Adipocyte (in vitro differentiated cells): Measurements from ENCODE around the gene LIF.
"Not testable (repeated sequence)": the region's sequence is repeated elsewhere in the genome, so short reads cannot be mapped to it uniquely, and the experiment has no call there.

Experiments
- DNase-seq: peaks from one replicate; pipeline ENCODE4 v3.0.0-alpha.2; 2015; ENCODE audit warnings: low read depth
- H3K27me3 ChIP-seq: replicated peaks from 2 replicates; pipeline ENCODE4 v1.7.0; 2013; ENCODE audit warnings: mild to moderate bottlenecking, low read length, moderate library complexity; ENCODE audit not compliant: control insufficient read depth, insufficient read depth
- H3K36me3 ChIP-seq: 2 replicates; pipeline ENCODE4 v1.7.0; 2013; ENCODE audit warnings: low read length, mild to moderate bottlenecking, moderate library complexity; ENCODE audit not compliant: control insufficient read depth, insufficient read depth, severe bottlenecking
- H3K4me1 ChIP-seq: 2 replicates; pipeline ENCODE4 v1.7.0; 2013; ENCODE audit warnings: mild to moderate bottlenecking, low read length, moderate library complexity; ENCODE audit not compliant: control insufficient read depth, insufficient read depth
- H3K4me3 ChIP-seq: 2 replicates; pipeline ENCODE4 v1.7.0; 2013; ENCODE audit warnings: mild to moderate bottlenecking, low read length, moderate library complexity
- H3K9ac ChIP-seq: 2 replicates; pipeline ENCODE4 v1.7.0; 2013; ENCODE audit warnings: mild to moderate bottlenecking, low read length, moderate library complexity
- H3K9me3 ChIP-seq: 2 replicates; pipeline ENCODE4 v1.7.0; 2013; ENCODE audit warnings: mild to moderate bottlenecking, low read length, moderate library complexity; ENCODE audit not compliant: control insufficient read depth

The LIF gene

GRCh38 chr22:30238661-30239487 is 7.7 kb downstream of the LIF start:
- no peak overlapping the region for H3K4me3 ChIP-seq
- H3K36me3 ChIP-seq, result no peaks in the 10 kb centered on the region
- no peaks in the 10 kb centered on the region for H3K27me3 ChIP-seq
- no peaks in the 10 kb centered on the region for H3K4me1 ChIP-seq
- DNase-seq, result peak; percentile 34
- H3K9me3 ChIP-seq, result peaks cover 2% of the 10 kb centered on the region
- no peak overlapping the region for H3K9ac ChIP-seq

DNA sequence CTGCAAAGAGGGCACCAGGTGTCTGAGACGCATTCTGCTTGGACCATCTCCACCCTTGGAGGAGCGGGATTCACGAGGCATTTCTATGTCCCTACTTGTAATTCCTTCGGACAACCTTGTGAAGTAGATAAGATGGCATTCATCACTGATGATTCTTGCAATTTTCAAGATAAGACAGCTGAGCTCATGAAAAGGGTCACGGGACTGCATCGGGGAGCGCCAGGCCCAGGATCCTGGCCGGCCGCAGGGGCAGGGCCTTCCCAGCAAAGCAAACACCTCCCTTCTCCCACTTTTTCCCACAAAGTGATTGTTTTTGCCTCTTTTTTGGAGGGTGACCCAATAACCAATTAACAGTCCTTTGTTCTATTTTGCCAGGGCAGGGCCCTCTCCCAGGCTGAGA is 8.4 kb downstream of the LIF start:
- H3K9ac ChIP-seq, result no peak overlapping the region
- H3K4me3 ChIP-seq, result no peak overlapping the region
- no peaks in the 10 kb centered on the region for H3K36me3 ChIP-seq
- peaks cover 2% of the 10 kb centered on the region for H3K9me3 ChIP-seq
- no peaks in the 10 kb centered on the region for H3K27me3 ChIP-seq
- DNase-seq, result no peak
- no peaks in the 10 kb centered on the region for H3K4me1 ChIP-seq

DNA sequence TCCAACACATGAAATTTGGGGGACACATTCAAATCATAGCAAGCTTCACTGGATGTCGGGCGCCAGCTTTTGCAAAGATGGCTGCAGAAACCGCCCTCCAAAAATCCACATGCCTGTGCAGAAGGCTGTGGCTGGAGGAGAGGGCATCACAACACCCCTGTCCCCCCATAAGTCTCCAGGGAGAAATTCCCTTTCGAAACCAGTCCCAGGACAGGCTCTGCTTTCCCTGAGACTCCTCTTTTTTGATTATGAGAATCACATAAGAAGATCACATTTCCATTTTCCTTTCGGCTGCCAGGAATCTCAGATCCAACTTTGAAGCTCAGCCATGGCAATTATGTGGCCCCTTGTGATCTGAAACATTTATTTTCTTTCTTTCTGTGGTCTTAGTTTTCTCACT is 9.7 kb downstream of the LIF start:
- H3K36me3 ChIP-seq, result no peaks in the 10 kb centered on the region
- DNase-seq, result no peak

DNA sequence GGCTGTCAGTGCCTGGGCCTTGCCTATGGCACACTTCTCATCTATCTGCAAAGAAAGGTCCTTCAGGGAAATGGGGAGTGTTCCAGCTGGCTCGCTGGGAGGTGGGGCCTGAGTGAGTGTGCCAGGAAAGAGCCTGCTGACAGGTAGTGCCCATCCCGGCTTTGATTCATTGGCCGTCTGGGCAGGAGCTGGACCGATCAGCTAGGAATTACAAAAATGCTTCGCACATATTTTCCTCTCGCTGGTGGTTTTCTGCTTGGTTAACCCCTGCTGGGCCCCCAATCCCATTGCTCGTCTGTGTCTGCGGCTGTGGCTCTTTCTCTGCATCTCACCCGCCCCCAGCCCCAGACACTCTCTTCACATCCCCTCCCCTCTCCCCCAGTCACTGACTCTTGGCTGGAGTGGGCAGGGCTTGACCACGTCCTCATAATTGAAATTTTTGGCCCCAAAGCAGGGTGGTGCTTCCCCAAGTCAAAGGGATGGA is 10.8 kb downstream of the LIF start:
- Histone ChIP-seq H3K9ac (no peak overlapping the region), H3K36me3 (no peaks in the 10 kb centered on the region), H3K4me1 (no peaks in the 10 kb centered on the region), H3K27me3 (no peaks in the 10 kb centered on the region), H3K9me3 (peaks cover 2% of the 10 kb centered on the region), H3K4me3 (no peak overlapping the region)
- DNase-seq, result peak; percentile 77

More for the DNA sequence above, 9.7 kb downstream of the LIF start:
- Histone ChIP-seq H3K9ac (no peak overlapping the region), H3K27me3 (no peaks in the 10 kb centered on the region), H3K4me3 (no peak overlapping the region), H3K9me3 (peaks cover 2% of the 10 kb centered on the region), H3K4me1 (no peaks in the 10 kb centered on the region)

GRCh38 chr22:30234786-30235470 is 11.6 kb downstream of the LIF start:
- Histone ChIP-seq H3K4me3 (no peak overlapping the region), H3K27me3 (no peaks in the 10 kb centered on the region), H3K9ac (no peak overlapping the region), H3K9me3 (peaks cover 2% of the 10 kb centered on the region), H3K36me3 (no peaks in the 10 kb centered on the region), H3K4me1 (no peaks in the 10 kb centered on the region)
- peak; percentile 70 for DNase-seq

DNA sequence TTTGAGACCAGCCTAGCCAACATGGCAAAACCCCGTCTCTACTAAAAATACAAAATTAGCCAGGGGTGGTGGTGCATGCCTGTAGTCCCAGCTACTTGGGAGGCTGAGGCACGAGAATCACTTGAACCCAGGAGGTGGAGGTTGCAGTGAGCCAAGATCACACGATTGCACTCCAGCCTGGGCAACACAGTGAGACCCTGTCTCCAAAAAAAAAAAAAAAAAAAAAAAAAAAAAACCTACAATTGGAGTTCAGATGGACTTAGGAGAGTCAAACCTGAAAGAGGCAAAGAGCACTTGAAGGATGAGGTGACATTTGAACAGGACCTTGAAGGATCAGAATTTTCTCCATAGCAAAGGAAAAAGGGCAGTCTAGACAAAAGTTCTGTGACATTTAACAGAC is 12.2 kb downstream of the LIF start:
- DNase-seq, H3K4me3 ChIP-seq, H3K27me3 ChIP-seq, H3K36me3 ChIP-seq, H3K9ac ChIP-seq, H3K9me3 ChIP-seq, H3K4me1 ChIP-seq: not testable (repeated sequence)

DNA sequence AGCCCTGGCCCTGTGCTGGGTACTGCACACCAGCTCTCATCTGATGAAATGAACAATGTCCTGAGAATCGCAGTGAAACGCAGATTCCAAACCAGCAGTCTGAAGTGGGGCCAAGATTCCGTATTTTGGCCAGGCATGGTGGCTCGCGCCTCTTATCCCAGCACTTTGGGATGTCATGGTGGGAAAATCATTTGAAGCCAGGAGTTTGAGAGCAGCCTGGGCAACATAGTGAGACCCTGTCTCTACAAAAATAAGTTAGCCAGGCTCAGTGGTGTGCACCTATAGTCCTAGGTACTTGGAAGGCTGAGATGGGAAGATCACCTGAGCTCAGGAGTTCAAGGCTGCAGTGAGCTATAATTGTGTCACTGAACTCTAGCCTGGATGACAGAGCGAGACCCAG is 13.0 kb downstream of the LIF start:
- no peak for DNase-seq
- no peaks in the 10 kb centered on the region for H3K36me3 ChIP-seq
- no peaks in the 10 kb centered on the region for H3K27me3 ChIP-seq
- peaks cover 2% of the 10 kb centered on the region for H3K9me3 ChIP-seq
- H3K4me3 ChIP-seq, result no peak overlapping the region
- no peak overlapping the region for H3K9ac ChIP-seq
- no peaks in the 10 kb centered on the region for H3K4me1 ChIP-seq

GRCh38 chr22:30232716-30233218 is 13.8 kb downstream of the LIF start:
- H3K27me3 ChIP-seq, result no peaks in the 10 kb centered on the region
- no peaks in the 10 kb centered on the region for H3K4me1 ChIP-seq
- no peaks in the 10 kb centered on the region for H3K36me3 ChIP-seq
- H3K9me3 ChIP-seq, result peaks cover 2% of the 10 kb centered on the region
- no peak overlapping the region for H3K4me3 ChIP-seq
- H3K9ac ChIP-seq, result no peak overlapping the region
- DNase-seq, result no peak

DNA sequence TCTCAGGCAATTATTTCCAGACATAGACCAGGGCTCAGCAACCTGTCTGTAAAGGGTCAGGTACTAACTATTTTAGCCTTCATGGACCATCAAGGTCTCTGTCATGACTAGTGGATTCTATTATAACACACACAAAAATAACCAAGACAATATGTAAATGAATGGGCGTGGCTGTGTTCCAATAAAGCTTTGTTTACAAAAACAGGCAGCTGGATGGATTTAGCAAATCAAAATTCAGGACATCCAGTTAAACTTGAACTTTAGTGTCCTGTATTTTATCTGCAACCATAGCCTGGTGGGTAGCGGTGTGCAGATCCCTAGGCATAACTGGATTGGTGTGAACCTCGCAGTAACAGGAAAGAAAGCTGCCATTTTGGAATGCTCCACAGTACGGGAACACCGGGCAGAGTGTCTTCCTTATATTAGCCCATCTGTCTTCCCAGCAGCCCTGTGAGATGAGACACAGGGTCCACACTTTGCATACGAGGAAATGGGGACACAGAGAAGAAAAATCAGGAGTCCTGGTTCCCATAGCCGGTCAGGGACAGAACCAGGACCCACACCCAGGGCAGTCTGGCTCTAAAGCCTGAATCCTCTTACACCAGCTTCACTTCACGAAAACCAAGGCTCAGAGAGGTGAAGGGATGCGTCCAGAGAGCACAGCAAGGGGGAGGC is 15.6 kb downstream of the LIF start:
- H3K9ac ChIP-seq, result no peak overlapping the region
- H3K27me3 ChIP-seq, result no peaks in the 10 kb centered on the region
- H3K4me1 ChIP-seq, result no peaks in the 10 kb centered on the region
- H3K36me3 ChIP-seq, result no peaks in the 10 kb centered on the region
- DNase-seq, result no peak
- no peak overlapping the region for H3K4me3 ChIP-seq
- H3K9me3 ChIP-seq, result no peaks in the 10 kb centered on the region

DNA sequence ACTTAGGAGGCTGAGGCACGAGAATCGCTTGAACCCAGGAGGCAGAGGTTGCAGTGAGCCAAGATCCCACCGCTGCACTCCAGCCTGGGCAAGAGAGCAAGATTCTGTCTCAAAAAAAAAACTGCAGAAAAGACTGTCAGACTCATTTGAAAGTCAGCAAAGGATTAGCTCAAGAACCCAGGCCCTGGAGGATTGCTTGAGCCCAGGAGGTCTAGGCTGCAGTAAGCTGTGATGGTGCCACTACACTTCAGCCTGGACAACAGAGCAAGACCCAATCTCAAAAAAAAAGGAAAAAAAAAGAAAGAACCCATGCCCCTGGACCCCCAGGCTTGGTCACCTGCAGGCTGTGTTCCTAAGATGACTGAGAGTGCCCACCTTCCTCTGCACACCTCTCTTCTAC is 16.2 kb downstream of the LIF start:
- H3K4me1 ChIP-seq, result no peaks in the 10 kb centered on the region
- DNase-seq, result no peak
- peaks cover 5% of the 10 kb centered on the region for H3K9me3 ChIP-seq
- H3K27me3 ChIP-seq, result no peaks in the 10 kb centered on the region
- H3K9ac ChIP-seq, result no peak overlapping the region
- no peak overlapping the region for H3K4me3 ChIP-seq
- H3K36me3 ChIP-seq, result no peaks in the 10 kb centered on the region
